ENCODE results near the gene GALNT13. TPM values are rescaled to one million over a fixed set of nuclear protein-coding genes. Genes with fewer than 3 reads are reported as not detected.

The GALNT13 gene
- total RNA-seq, 1 donor: 1.7 TPM

DNA sequence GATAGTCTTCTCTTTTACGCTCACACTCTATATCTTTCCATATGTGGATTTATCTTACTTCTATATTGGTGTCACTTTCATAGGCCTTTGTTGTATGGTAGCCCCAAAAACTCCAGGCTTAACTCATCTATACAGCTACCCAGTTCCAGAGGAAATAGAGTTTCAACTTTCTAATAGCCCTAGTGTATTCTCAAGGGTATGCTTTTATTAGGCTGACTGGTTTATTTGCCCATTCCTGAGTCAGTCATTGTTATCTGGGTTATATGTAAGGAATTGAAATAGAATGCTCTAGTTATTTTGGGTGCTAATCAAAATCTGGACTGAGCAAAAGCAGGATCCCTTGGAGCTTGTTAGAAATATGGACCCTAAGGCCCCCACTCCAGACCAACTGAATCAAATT lies 519.3 kb downstream of the GALNT13 start:
- no peak for DNase-seq (ENCODE audit: low read depth)
- no peak overlapping the region for H3K4me3 ChIP-seq (ENCODE audit: low read depth, low read length)
- TF ChIP-seq, protein P1, sequence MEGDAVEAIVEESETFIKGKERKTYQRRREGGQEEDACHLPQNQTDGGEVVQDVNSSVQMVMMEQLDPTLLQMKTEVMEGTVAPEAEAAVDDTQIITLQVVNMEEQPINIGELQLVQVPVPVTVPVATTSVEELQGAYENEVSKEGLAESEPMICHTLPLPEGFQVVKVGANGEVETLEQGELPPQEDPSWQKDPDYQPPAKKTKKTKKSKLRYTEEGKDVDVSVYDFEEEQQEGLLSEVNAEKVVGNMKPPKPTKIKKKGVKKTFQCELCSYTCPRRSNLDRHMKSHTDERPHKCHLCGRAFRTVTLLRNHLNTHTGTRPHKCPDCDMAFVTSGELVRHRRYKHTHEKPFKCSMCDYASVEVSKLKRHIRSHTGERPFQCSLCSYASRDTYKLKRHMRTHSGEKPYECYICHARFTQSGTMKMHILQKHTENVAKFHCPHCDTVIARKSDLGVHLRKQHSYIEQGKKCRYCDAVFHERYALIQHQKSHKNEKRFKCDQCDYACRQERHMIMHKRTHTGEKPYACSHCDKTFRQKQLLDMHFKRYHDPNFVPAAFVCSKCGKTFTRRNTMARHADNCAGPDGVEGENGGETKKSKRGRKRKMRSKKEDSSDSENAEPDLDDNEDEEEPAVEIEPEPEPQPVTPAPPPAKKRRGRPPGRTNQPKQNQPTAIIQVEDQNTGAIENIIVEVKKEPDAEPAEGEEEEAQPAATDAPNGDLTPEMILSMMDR (IDR thresholded peaks at IDR 0.05; ENCODE audit: insufficient read depth, low read depth, low read length): no peak

GRCh38 chr2:154392256-154392655 lies 520.5 kb downstream of the GALNT13 start:
- H3K4me3 ChIP-seq (ENCODE audit: low read depth, low read length): no peak overlapping the region
- DNase-seq (ENCODE audit: low read depth): no peak
- TF ChIP-seq, protein P1 (IDR thresholded peaks at IDR 0.05; ENCODE audit: insufficient read depth, low read depth, low read length): no peak

- no peak for DNase-seq (ENCODE audit: low read depth)
- TF ChIP-seq, protein P1 (IDR thresholded peaks at IDR 0.05; ENCODE audit: insufficient read depth, low read depth, low read length): no peak
- H3K4me3 ChIP-seq (ENCODE audit: low read depth, low read length): no peak overlapping the region
These were observed 522.9 kb downstream of the GALNT13 start for GRCh38 chr2:154394600-154394999.

- TF ChIP-seq, protein P1 (IDR thresholded peaks at IDR 0.05; ENCODE audit: insufficient read depth, low read depth, low read length): no peak
- H3K4me3 ChIP-seq (ENCODE audit: low read depth, low read length): no peak overlapping the region
- no peak for DNase-seq (ENCODE audit: low read depth)
These were observed 529.0 kb downstream of the GALNT13 start for GRCh38 chr2:154400563-154401290.

DNA sequence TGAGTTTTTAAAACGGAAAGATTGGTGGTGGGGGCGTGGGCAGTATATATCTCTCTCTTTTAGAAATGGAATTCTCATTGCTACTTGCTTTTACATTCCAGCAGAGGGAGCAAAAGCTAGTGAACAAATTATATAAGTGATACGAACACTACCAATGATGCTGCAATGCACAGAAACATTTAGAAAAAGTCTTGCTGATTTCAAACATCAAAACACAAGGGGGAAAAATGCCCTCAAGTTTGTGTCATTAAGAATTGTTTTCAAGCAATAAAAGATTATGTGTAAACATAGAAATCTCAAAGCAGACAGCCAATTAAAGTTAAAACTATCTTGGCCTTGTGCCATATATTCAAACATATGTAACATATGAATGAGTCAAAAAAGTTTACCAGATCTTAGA lies 530.5 kb downstream of the GALNT13 start:
- peak; percentile 26 for DNase-seq (ENCODE audit: low read depth)
- TF ChIP-seq, protein P1 (IDR thresholded peaks at IDR 0.05; ENCODE audit: insufficient read depth, low read depth, low read length): peak; percentile 31
- no peak overlapping the region for H3K4me3 ChIP-seq (ENCODE audit: low read depth, low read length)

- TF ChIP-seq, protein P1 (IDR thresholded peaks at IDR 0.05; ENCODE audit: insufficient read depth, low read depth, low read length): no peak
- DNase-seq (ENCODE audit: low read depth): no peak
- H3K4me3 ChIP-seq (ENCODE audit: low read depth, low read length): no peak overlapping the region
These were observed 531.6 kb downstream of the GALNT13 start for GRCh38 chr2:154403242-154403790.
